Activated CD4-positive, alpha-beta T cell treated with anti-CD3 and anti-CD28 coated beads, Interleukin-10, Interleukin-2, amounts not matched to agents 100 ng/mL and 50 ng/mL, durations not matched to agents 16 hours and 8 hours (primary cell): ENCODE measurements around the gene EML1.

Source experiments
- DNase-seq: peaks from one replicate; pipeline ENCODE4 v3.0.0-alpha.2; 2020

Gene EML1

GRCh38 chr14:99781853-99782610, 11.2 kb upstream of the EML1 start:
- DNase-seq: no peak

GRCh38 chr14:99784508-99784907, 8.7 kb upstream of the EML1 start:
- no peak for DNase-seq

GRCh38 chr14:99785426-99785825, 7.8 kb upstream of the EML1 start:
- DNase-seq: no peak

GRCh38 chr14:99786511-99786989, 6.7 kb upstream of the EML1 start:
- DNase-seq: no peak

- no peak for DNase-seq
Measured at GRCh38 chr14:99788713-99789112, 4.5 kb upstream of the EML1 start.

DNA sequence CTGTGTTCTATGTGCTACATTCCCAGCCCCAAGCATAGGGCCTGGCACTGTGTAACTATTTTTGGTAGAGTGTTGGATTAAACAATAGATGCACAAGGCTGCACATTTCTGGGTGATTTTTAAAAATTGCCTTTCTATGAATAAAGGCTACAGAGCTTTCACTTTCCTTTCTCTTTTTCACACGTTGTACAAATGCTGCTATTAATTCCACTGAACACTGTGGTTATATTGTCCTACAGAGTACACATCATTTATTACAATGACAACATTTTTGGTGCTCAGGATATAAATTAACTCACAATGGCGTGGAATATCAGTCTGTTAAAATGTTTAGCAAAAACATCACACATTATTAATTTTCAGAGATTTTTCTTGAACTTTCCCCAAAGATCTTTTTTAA, 3.6 kb upstream of the EML1 start:
- DNase-seq: no peak

GRCh38 chr14:99790201-99790977, 2.8 kb upstream of the EML1 start:
- DNase-seq: no peak

GRCh38 chr14:99790978-99791376, 2.2 kb upstream of the EML1 start:
- no peak for DNase-seq

GRCh38 chr14:99791476-99792209, 1.6 kb upstream of the EML1 start:
- no peak for DNase-seq

- no peak for DNase-seq
Measured at GRCh38 chr14:99792210-99792535, 1.0 kb upstream of the EML1 start.

GRCh38 chr14:99792551-99793212, 531 bp upstream of the EML1 start:
- DNase-seq: no peak

DNA sequence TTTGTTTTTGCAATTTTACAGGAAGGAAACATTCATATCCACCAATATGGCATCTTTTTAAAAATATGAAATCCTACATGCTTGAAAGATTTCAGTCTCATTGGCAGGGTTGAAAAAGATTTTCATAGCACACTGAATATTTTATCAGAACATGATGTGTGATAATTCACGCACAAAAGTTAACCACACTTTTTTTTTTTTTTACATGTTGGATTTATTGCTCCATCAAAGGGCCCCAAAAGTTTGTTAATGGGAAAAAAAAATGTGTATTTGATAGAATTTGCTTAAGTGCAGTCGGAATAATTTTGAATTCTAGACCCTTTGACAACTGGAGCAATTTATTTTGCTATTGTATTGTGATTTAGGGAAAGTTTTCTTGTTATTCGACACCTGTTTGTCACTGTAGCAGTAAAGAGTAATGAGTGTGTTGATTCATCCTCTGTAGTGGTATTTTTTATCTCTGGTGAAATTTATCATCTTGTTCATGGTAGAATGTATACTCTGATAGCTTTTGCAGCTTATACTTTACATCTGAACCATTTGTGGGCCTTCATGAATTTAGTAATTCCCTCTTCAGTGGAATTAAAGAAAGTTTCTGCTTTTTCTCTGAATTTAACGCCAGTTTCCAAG, 1.1 kb downstream of the EML1 start:
- DNase-seq: no peak

DNA sequence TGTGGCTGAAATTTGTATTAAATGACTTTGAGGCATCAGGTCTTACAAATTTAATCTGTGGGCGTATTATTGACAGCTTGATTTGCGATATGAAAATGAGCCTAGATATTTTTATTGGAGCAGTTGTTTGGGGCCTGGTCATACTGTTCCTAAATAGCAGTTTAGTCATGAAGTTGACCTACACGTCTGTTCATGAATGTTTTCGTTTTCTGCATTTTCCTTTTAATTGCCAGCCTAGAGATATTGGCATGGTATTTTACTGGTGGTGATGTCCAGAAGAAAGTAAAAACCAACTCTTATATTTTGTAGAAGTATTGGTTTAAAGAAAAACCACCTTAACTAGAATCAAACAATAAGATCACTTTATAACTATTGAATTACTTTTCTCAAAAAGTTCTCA, 1.8 kb downstream of the EML1 start:
- DNase-seq: no peak

DNA sequence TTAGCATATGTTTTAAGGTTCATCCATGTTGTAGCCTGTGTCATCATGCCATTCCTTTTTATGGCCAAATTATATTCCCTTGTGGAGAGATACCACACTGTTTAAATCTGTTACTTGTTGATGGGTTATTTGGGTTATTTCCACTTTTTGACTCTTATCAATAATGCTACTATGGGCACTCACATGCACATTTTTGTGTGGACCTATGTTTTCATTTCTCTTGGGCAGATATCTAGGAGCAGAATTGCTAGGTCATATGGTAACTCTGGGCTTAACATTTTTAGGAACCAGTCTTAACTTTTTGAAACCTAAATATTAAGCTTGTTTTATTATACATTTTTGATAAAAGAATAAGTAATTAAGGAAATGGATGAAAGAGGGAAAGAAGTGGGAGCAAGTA, 4.0 kb downstream of the EML1 start:
- DNase-seq: no peak

GRCh38 chr14:99800781-99801180, 7.6 kb downstream of the EML1 start:
- no peak for DNase-seq

GRCh38 chr14:99802301-99803105, 9.3 kb downstream of the EML1 start:
- no peak for DNase-seq

DNA sequence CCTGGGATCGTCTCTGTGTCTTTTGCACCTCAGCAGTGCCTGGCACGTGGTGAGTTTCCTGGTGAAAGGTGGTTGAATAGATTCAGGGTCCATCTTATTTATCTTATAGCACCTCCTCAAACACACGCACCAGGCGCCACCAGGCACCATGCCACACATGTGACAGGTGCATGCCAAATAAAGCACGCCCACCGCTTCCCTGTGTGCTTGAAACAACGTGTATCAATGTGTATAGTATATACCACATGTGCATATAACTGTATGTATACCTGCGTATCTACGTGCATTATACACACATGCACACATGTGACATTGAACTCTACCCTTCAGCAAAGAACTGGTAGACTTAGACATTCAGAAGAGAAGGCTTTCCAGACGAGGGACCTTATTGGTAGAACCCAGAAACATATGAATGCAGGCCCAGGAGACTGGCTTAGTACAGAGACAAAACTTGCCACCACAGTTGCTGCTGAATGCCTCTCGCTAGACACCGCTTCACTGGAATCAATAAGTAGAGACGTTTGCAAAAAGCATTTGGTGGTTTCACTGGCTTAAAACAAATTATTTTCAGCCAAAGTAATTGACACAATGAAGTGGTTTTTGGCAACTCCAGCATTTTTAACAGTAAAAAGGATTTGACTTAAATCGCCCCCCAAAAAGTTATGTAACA, 10.0 kb downstream of the EML1 start:
- no peak for DNase-seq

DNA sequence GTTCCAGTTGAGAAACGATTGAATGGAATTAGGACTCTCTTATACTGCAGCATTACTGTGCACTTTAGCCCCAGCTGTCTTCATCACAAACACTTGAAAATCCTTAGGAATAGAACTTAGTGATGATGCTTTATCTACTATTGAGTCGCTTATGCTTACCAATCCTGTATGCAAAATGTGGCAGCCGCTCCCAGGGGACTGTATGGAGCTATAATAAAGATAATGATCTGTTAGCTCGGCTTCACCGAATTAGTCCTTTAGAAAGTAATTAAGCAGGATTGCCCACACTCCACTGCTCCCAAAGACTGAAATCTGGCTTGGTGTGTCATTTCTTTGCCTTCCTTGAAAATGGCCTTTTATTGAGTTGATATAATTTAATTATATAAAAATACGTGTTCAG, 10.6 kb downstream of the EML1 start:
- DNase-seq: no peak

DNA sequence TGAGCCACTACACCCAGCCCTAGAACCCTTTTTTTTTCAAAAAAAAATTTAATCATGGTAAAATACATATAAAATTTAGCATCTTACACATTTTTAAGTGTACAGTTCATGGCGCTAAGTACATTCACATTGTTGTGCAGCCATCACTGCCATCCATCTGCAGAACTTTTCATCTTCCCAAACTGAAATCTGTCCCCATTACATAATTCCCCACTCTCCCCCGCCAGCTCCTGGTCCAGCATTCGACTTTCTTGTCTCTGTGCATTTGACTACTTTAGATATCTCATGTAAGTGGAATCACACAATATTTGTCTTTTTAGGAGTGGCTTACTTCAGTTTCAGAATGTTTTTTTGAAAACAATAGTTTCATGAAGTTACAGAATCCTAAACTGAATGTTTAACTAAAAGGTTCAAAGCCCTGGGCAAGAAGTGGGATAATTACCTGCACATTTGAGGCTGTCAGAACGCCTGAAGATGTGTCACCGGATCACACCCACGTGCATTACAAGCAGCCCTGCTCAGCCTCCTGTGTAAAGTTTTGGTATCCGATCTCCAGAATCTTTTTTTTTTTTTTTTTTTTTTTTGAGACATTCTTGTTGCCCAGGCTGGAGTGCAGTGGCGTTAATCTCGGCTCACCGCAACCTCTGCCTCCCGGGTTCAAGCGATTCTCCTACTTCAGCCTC, 12.7 kb downstream of the EML1 start:
- DNase-seq: no peak

DNA sequence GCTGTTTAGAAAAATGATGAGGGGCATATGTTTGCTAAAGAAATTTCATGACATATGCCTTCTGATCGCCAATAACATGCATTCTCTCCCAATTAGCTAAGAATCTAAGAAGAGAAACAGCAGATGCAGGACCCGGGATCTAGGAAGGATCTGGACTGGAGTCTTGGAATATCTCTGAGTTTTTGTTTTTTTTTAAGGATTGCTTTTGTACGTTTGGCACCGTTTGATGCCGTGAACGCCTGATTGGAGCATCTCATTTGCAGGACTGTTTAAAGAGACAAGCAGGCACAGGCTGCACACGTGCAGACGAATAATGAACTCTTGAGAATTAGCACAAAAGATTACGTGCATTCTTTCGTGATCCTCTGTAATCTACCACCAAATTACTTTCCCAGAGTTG, 13.6 kb downstream of the EML1 start:
- DNase-seq: no peak
